Measurements from ENCODE around the gene HLA-DQB1. TPM values are rescaled to one million over a fixed set of nuclear protein-coding genes. Genes with fewer than 3 reads are reported as not detected.
"Not testable (repeated sequence)": the region's sequence is repeated elsewhere in the genome, so short reads cannot be mapped to it uniquely, and the experiment has no call there.

The HLA-DQB1 gene
- total and polyA plus RNA-seq, 2 donors: 336 to 458 TPM

- H3K4me1 ChIP-seq (ENCODE audit: control insufficient read depth in 2 of 2, insufficient read depth in 2 of 2, low read length in 2 of 2): peaks cover 0 to 9% of the 10 kb centered on the region in 2 donors
- H3K36me3 ChIP-seq (ENCODE audit: control insufficient read depth in 2 of 2, insufficient read depth in 2 of 2, low read length in 1 of 2): no peaks in the 10 kb centered on the region
- peak overlapping the region; percentile 68 to 83 for H3K27ac ChIP-seq (ENCODE audit: low read depth in 1 of 2, low read length in 1 of 2)
- WGBS: 37% methylated on average over 5 of the region's 5 CpGs
- H3K9me3 ChIP-seq (ENCODE audit: control insufficient read depth in 2 of 2, insufficient read depth in 1 of 2, low read length in 1 of 2): no peaks in the 10 kb centered on the region
- no peak overlapping the region for H3K4me3 ChIP-seq (ENCODE audit: low read length in 2 of 2)
- H3K27me3 ChIP-seq (ENCODE audit: control insufficient read depth in 2 of 2, insufficient read depth in 1 of 2, low read length in 1 of 2): peaks cover 12 to 22% of the 10 kb centered on the region in 2 donors
- peak in 4 of 9 donors; percentile 28 to 79 (median 30) for DNase-seq (ENCODE audit: low read depth in 6 of 9, low spot score in 9 of 9)
Observed at GRCh38 chr6:32668226-32668747, 1.8 kb upstream of the HLA-DQB1 start.

GRCh38 chr6:32665661-32666060, 796 bp downstream of the HLA-DQB1 start:
- Histone ChIP-seq H3K4me3 (ENCODE audit: low read length in 2 of 2) (peak overlapping the region in 1 of 2 donors; percentile 43), H3K27ac (ENCODE audit: low read depth in 1 of 2, low read length in 1 of 2) (peak overlapping the region in 1 of 2 donors; percentile 46), H3K36me3 (ENCODE audit: control insufficient read depth in 2 of 2, insufficient read depth in 2 of 2, low read length in 1 of 2) (no peaks in the 10 kb centered on the region), H3K9me3 (ENCODE audit: control insufficient read depth in 2 of 2, insufficient read depth in 1 of 2, low read length in 1 of 2) (no peaks in the 10 kb centered on the region), H3K4me1 (ENCODE audit: control insufficient read depth in 2 of 2, insufficient read depth in 2 of 2, low read length in 2 of 2) (peaks cover 0 to 9% of the 10 kb centered on the region in 2 donors), H3K27me3 (ENCODE audit: control insufficient read depth in 2 of 2, insufficient read depth in 1 of 2, low read length in 1 of 2) (peaks cover 12 to 22% of the 10 kb centered on the region in 2 donors)
- 1% methylated on average over 3 of the region's 3 CpGs for WGBS
- no peak for DNase-seq (ENCODE audit: low read depth in 6 of 9, low spot score in 9 of 9)

- WGBS: 3% methylated on average over 47 of the region's 47 CpGs
- no peak for DNase-seq (ENCODE audit: low read depth in 6 of 9, low spot score in 9 of 9)
- Histone ChIP-seq H3K4me3 (ENCODE audit: low read length in 2 of 2) (peak overlapping the region in 1 of 2 donors; percentile 21), H3K27me3 (ENCODE audit: control insufficient read depth in 2 of 2, insufficient read depth in 1 of 2, low read length in 1 of 2) (peaks cover 12 to 22% of the 10 kb centered on the region in 2 donors), H3K36me3 (ENCODE audit: control insufficient read depth in 2 of 2, insufficient read depth in 2 of 2, low read length in 1 of 2) (no peaks in the 10 kb centered on the region), H3K4me1 (ENCODE audit: control insufficient read depth in 2 of 2, insufficient read depth in 2 of 2, low read length in 2 of 2) (peaks cover 0 to 9% of the 10 kb centered on the region in 2 donors), H3K9me3 (ENCODE audit: control insufficient read depth in 2 of 2, insufficient read depth in 1 of 2, low read length in 1 of 2) (no peaks in the 10 kb centered on the region), H3K27ac (ENCODE audit: low read depth in 1 of 2, low read length in 1 of 2) (peak overlapping the region in 1 of 2 donors; percentile 57)
Observed at GRCh38 chr6:32664827-32665362, 1.6 kb downstream of the HLA-DQB1 start.

- H3K27me3 ChIP-seq (ENCODE audit: control insufficient read depth in 2 of 2, insufficient read depth in 1 of 2, low read length in 1 of 2): peaks cover 12 to 22% of the 10 kb centered on the region in 2 donors
- H3K4me3 ChIP-seq (ENCODE audit: low read length in 2 of 2): no peak overlapping the region
- no peaks in the 10 kb centered on the region for H3K9me3 ChIP-seq (ENCODE audit: control insufficient read depth in 2 of 2, insufficient read depth in 1 of 2, low read length in 1 of 2)
- 47% methylated on average over 26 of the region's 26 CpGs for WGBS
- H3K4me1 ChIP-seq (ENCODE audit: control insufficient read depth in 2 of 2, insufficient read depth in 2 of 2, low read length in 2 of 2): peaks cover 0 to 9% of the 10 kb centered on the region in 2 donors
- H3K36me3 ChIP-seq (ENCODE audit: control insufficient read depth in 2 of 2, insufficient read depth in 2 of 2, low read length in 1 of 2): no peaks in the 10 kb centered on the region
- no peak overlapping the region for H3K27ac ChIP-seq (ENCODE audit: low read depth in 1 of 2, low read length in 1 of 2)
- DNase-seq (ENCODE audit: low read depth in 6 of 9, low spot score in 9 of 9): no peak
Observed at GRCh38 chr6:32664354-32664753, 2.1 kb downstream of the HLA-DQB1 start.

GRCh38 chr6:32662836-32663235, 3.6 kb downstream of the HLA-DQB1 start:
- no peaks in the 10 kb centered on the region for H3K36me3 ChIP-seq (ENCODE audit: control insufficient read depth in 2 of 2, insufficient read depth in 2 of 2, low read length in 1 of 2)
- DNase-seq (ENCODE audit: low read depth in 6 of 9, low spot score in 9 of 9): no peak
- peaks cover 0 to under 1% of the 10 kb centered on the region in 2 donors for H3K4me1 ChIP-seq (ENCODE audit: control insufficient read depth in 2 of 2, insufficient read depth in 2 of 2, low read length in 2 of 2)
- 78% methylated on average over 5 of the region's 5 CpGs for WGBS
- H3K4me3 ChIP-seq (ENCODE audit: low read length in 2 of 2): no peak overlapping the region
- no peak overlapping the region for H3K27ac ChIP-seq (ENCODE audit: low read depth in 1 of 2, low read length in 1 of 2)
- H3K27me3 ChIP-seq (ENCODE audit: control insufficient read depth in 2 of 2, insufficient read depth in 1 of 2, low read length in 1 of 2): peaks cover 12 to 22% of the 10 kb centered on the region in 2 donors
- H3K9me3 ChIP-seq (ENCODE audit: control insufficient read depth in 2 of 2, insufficient read depth in 1 of 2, low read length in 1 of 2): no peaks in the 10 kb centered on the region

GRCh38 chr6:32662099-32662498, 4.4 kb downstream of the HLA-DQB1 start:
- H3K4me1 ChIP-seq (ENCODE audit: control insufficient read depth in 2 of 2, insufficient read depth in 2 of 2, low read length in 2 of 2): no peaks in the 10 kb centered on the region
- no peaks in the 10 kb centered on the region for H3K36me3 ChIP-seq (ENCODE audit: control insufficient read depth in 2 of 2, insufficient read depth in 2 of 2, low read length in 1 of 2)
- DNase-seq (ENCODE audit: low read depth in 6 of 9, low spot score in 9 of 9): no peak
- H3K27ac ChIP-seq (ENCODE audit: low read depth in 1 of 2, low read length in 1 of 2): no peak overlapping the region
- WGBS: 77% methylated on average over 7 of the region's 7 CpGs
- H3K27me3 ChIP-seq (ENCODE audit: control insufficient read depth in 2 of 2, insufficient read depth in 1 of 2, low read length in 1 of 2): peaks cover 12 to 22% of the 10 kb centered on the region in 2 donors
- H3K4me3 ChIP-seq (ENCODE audit: low read length in 2 of 2): no peak overlapping the region
- H3K9me3 ChIP-seq (ENCODE audit: control insufficient read depth in 2 of 2, insufficient read depth in 1 of 2, low read length in 1 of 2): no peaks in the 10 kb centered on the region

GRCh38 chr6:32659856-32660595, 6.4 kb downstream of the HLA-DQB1 start:
- Histone ChIP-seq H3K4me1 (ENCODE audit: control insufficient read depth in 2 of 2, insufficient read depth in 2 of 2, low read length in 2 of 2) (no peaks in the 10 kb centered on the region), H3K36me3 (ENCODE audit: control insufficient read depth in 2 of 2, insufficient read depth in 2 of 2, low read length in 1 of 2) (no peaks in the 10 kb centered on the region), H3K4me3 (ENCODE audit: low read length in 2 of 2) (no peak overlapping the region), H3K27ac (ENCODE audit: low read depth in 1 of 2, low read length in 1 of 2) (no peak overlapping the region), H3K27me3 (ENCODE audit: control insufficient read depth in 2 of 2, insufficient read depth in 1 of 2, low read length in 1 of 2) (peaks cover 5 to 9% of the 10 kb centered on the region in 2 donors), H3K9me3 (ENCODE audit: control insufficient read depth in 2 of 2, insufficient read depth in 1 of 2, low read length in 1 of 2) (no peaks in the 10 kb centered on the region)
- 92% methylated on average over 4 of the region's 4 CpGs for WGBS
- DNase-seq (ENCODE audit: low read depth in 6 of 9, low spot score in 9 of 9): no peak

- no peaks in the 10 kb centered on the region for H3K9me3 ChIP-seq (ENCODE audit: control insufficient read depth in 2 of 2, insufficient read depth in 1 of 2, low read length in 1 of 2)
- H3K4me3 ChIP-seq (ENCODE audit: low read length in 2 of 2): no peak overlapping the region
- no peaks in the 10 kb centered on the region for H3K27me3 ChIP-seq (ENCODE audit: control insufficient read depth in 2 of 2, insufficient read depth in 1 of 2, low read length in 1 of 2)
- no peaks in the 10 kb centered on the region for H3K36me3 ChIP-seq (ENCODE audit: control insufficient read depth in 2 of 2, insufficient read depth in 2 of 2, low read length in 1 of 2)
- no peaks in the 10 kb centered on the region for H3K4me1 ChIP-seq (ENCODE audit: control insufficient read depth in 2 of 2, insufficient read depth in 2 of 2, low read length in 2 of 2)
- no peak for DNase-seq (ENCODE audit: low read depth in 6 of 9, low spot score in 9 of 9)
- 62% methylated on average over 6 of the region's 6 CpGs for WGBS
- no peak overlapping the region for H3K27ac ChIP-seq (ENCODE audit: low read depth in 1 of 2, low read length in 1 of 2)
Observed at GRCh38 chr6:32658268-32658897, 8.1 kb downstream of the HLA-DQB1 start.

- not testable (repeated sequence) for H3K27ac ChIP-seq (ENCODE audit: low read depth in 1 of 2, low read length in 1 of 2); H3K4me1 ChIP-seq (ENCODE audit: control insufficient read depth in 2 of 2, insufficient read depth in 2 of 2, low read length in 2 of 2); H3K36me3 ChIP-seq (ENCODE audit: control insufficient read depth in 2 of 2, insufficient read depth in 2 of 2, low read length in 1 of 2); DNase-seq (ENCODE audit: low read depth in 6 of 9, low spot score in 9 of 9); H3K9me3 ChIP-seq (ENCODE audit: control insufficient read depth in 2 of 2, insufficient read depth in 1 of 2, low read length in 1 of 2); H3K4me3 ChIP-seq (ENCODE audit: low read length in 2 of 2); H3K27me3 ChIP-seq (ENCODE audit: control insufficient read depth in 2 of 2, insufficient read depth in 1 of 2, low read length in 1 of 2)
Observed at GRCh38 chr6:32657819-32658218, 8.6 kb downstream of the HLA-DQB1 start.
